PC-9 (cell line): ENCODE results near the gene SCRN1. TPM values are rescaled to one million over a fixed set of nuclear protein-coding genes. Genes with fewer than 3 reads are reported as not detected.

Experiments
- BruUV-seq: library from RNA; stranded (reverse); fragments of 400-500 nt; replicated peaks from 2 replicates; lab custom pipeline; 2021; lab: Mats Ljungman, UMichigan
- CTCF ChIA-PET: fragments of 300-600 bp; sonication (Branson Sonifier 250); formaldehyde crosslinking; loops from one replicate; lab custom pipeline; 2022; ENCODE audit warnings: antibody characterized with exemption; lab: Charles Lee
- POLR2A ChIA-PET: fragments of 300-600 bp; sonication (Branson Sonifier 250); formaldehyde crosslinking; loops from one replicate; lab custom pipeline; 2022; ENCODE audit warnings: antibody characterized with exemption; ENCODE audit not compliant: unreplicated experiment; lab: Charles Lee
- DNase-seq, 2 experiments: peaks; one replicate each; pipeline versions ENCODE4 v3.0.0 to v3.0.0-alpha.2; 2015 to 2022; ENCODE audit warnings: mixed read lengths in 1 of 2
- H2AFZ ChIP-seq: fragments of 200-600 bp; sonication (generic); 2 replicates; pipeline ENCODE4 v1.8.1; 2017; ENCODE audit warnings: antibody characterized with exemption
- H3F3A ChIP-seq: fragments of 200-600 bp; sonication (generic); 2 replicates; pipeline ENCODE4 v1.8.1; 2017; ENCODE audit warnings: antibody characterized with exemption, mild to moderate bottlenecking, low read depth; ENCODE audit not compliant: insufficient read depth
- H3K27ac ChIP-seq: fragments of 200-600 bp; sonication (generic); 2 replicates; pipeline ENCODE4 v1.6.1; 2016; ENCODE audit warnings: mixed run types
- H3K27me3 ChIP-seq: fragments of 200-600 bp; sonication (generic); 2 replicates; pipeline ENCODE4 v1.6.1; 2016; ENCODE audit warnings: low read depth, mixed run types; ENCODE audit not compliant: insufficient read depth
- H3K36me3 ChIP-seq: fragments of 200-600 bp; sonication (generic); 2 replicates; pipeline ENCODE4 v1.6.1; 2016; ENCODE audit warnings: low read depth, mixed run types
- H3K4me1 ChIP-seq: fragments of 200-600 bp; sonication (generic); replicated peaks from 2 replicates; pipeline ENCODE4 v1.6.1; 2016; ENCODE audit warnings: mixed run types; ENCODE audit not compliant: insufficient read depth
- H3K4me2 ChIP-seq: fragments of 200-600 bp; sonication (generic); 2 replicates; pipeline ENCODE4 v1.6.1; 2017; ENCODE audit warnings: mixed run types
- H3K4me3 ChIP-seq: fragments of 200-600 bp; sonication (generic); 2 replicates; pipeline ENCODE4 v1.6.1; 2016; ENCODE audit warnings: mixed run types
- H3K79me2 ChIP-seq: fragments of 200-600 bp; sonication (generic); 2 replicates; pipeline ENCODE4 v1.6.1; 2017; ENCODE audit warnings: low read depth, mixed run types
- H3K9me2 ChIP-seq: fragments of 200-600 bp; sonication (generic); 2 replicates; pipeline ENCODE4 v1.8.1; 2017; ENCODE audit warnings: mild to moderate bottlenecking; ENCODE audit not compliant: insufficient read depth
- H3K9me3 ChIP-seq: fragments of 200-600 bp; sonication (generic); 2 replicates; pipeline ENCODE4 v1.8.1; 2016; ENCODE audit warnings: low read depth; ENCODE audit not compliant: insufficient read depth
- H4K20me1 ChIP-seq: fragments of 200-600 bp; sonication (generic); 2 replicates; pipeline ENCODE4 v1.8.1; 2017; ENCODE audit not compliant: insufficient read depth
- EZH2 ChIP-seq: fragments of 200-600 bp; sonication (generic); IDR thresholded peaks from 2 replicates; pipeline ENCODE4 v1.8.0; 2017; ENCODE audit warnings: antibody characterized with exemption, low read depth
- intact Hi-C: fragments of 100-400 bp; cut with micrococcal nuclease; formaldehyde crosslinking; loops from one replicate; pipeline ENCODE4 v1.10.0; 2022; ENCODE audit not compliant: unreplicated experiment
- total RNA-seq: library from RNA; stranded (reverse); gene quantifications from 2 replicates; pipeline ENCODE4 v1.2.3, GENCODE V29; 2021
- TF ChIP-seq, protein P1 (sequence below): fragments of 200-600 bp; sonication (generic); conservative IDR thresholded peaks from 2 replicates; pipeline ENCODE4 v1.6.1; 2017; ENCODE audit warnings: mixed run types, antibody characterized with exemption, mild to moderate bottlenecking, moderate library complexity

SCRN1 gene
- total RNA-seq, 1 experiment from 2014 or later: 94.4 TPM

DNA sequence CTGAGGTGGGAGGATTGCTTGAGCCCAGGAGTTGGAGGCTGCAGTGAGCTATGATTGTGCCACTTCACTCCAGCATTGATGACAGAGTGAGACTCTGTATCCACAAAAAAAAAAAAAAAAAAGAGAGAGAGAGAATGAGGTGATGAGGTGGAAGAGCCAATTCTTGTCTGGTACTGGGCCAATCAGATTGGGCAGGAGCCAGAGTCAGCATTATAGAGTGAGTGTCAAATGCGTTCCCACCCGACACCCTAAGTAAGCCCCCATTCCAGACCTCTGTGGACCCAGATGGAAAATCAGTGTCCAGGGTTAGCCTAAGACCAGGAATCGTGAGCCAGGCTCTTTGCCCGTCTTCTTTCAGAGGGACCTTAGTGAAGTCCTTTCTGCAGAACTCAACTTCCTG is 99.3 kb downstream of the SCRN1 start:
- H3F3A ChIP-seq: no peaks in the 10 kb centered on the region
- TF ChIP-seq EZH2: no peak
- TF ChIP-seq, protein P1, sequence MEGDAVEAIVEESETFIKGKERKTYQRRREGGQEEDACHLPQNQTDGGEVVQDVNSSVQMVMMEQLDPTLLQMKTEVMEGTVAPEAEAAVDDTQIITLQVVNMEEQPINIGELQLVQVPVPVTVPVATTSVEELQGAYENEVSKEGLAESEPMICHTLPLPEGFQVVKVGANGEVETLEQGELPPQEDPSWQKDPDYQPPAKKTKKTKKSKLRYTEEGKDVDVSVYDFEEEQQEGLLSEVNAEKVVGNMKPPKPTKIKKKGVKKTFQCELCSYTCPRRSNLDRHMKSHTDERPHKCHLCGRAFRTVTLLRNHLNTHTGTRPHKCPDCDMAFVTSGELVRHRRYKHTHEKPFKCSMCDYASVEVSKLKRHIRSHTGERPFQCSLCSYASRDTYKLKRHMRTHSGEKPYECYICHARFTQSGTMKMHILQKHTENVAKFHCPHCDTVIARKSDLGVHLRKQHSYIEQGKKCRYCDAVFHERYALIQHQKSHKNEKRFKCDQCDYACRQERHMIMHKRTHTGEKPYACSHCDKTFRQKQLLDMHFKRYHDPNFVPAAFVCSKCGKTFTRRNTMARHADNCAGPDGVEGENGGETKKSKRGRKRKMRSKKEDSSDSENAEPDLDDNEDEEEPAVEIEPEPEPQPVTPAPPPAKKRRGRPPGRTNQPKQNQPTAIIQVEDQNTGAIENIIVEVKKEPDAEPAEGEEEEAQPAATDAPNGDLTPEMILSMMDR: no peak
- no peaks in the 10 kb centered on the region for H3K4me1 ChIP-seq
- CTCF ChIA-PET: interaction anchor here (0.6 kb wide), 1 partner anchor 256 kb away, joined by 3 read pairs; no protein-coding TSS in a partner anchor
- no peak overlapping the region for H2AFZ ChIP-seq
- BruUV-seq: no TSS peak
- H3K79me2 ChIP-seq: no peaks in the 10 kb centered on the region
- no peaks in the 10 kb centered on the region for H3K9me2 ChIP-seq
- intact Hi-C loops: no loop called here
- POLR2A ChIA-PET: no interaction called here
- DNase-seq: no peak
- H3K36me3 ChIP-seq: no peaks in the 10 kb centered on the region
- no peaks in the 10 kb centered on the region for H3K27me3 ChIP-seq
- no peaks in the 10 kb centered on the region for H4K20me1 ChIP-seq
- no peak overlapping the region for H3K27ac ChIP-seq
- H3K4me3 ChIP-seq: no peak overlapping the region
- H3K9me3 ChIP-seq: no peaks in the 10 kb centered on the region
- H3K4me2 ChIP-seq: no peak overlapping the region

DNA sequence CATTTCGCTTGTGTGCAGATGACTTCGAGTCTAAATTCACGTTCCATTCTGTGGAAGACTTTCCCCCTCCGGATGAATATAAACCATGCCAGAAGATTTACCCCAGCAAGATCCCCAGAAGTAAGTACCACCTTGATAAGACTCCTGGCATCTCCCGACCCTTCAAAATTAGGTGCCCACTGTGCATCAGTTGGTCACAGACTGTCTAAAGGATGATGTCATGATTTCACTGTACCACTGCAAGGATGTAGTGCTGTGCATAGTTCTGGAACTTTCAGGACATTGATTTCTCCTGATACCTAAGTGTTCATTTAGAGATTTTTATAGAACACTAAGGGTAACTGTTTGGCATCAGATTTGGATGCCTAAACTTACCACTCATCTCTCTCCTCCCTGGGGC is 100.3 kb downstream of the SCRN1 start:
- Histone ChIP-seq H3K27ac (no peak overlapping the region), H3K36me3 (no peaks in the 10 kb centered on the region), H3K4me3 (no peak overlapping the region), H3K27me3 (no peaks in the 10 kb centered on the region), H3K79me2 (no peaks in the 10 kb centered on the region), H3K9me2 (no peaks in the 10 kb centered on the region), H3K4me2 (no peak overlapping the region), H3K9me3 (no peaks in the 10 kb centered on the region), H3F3A (no peaks in the 10 kb centered on the region), H2AFZ (no peak overlapping the region), H3K4me1 (no peaks in the 10 kb centered on the region), H4K20me1 (no peaks in the 10 kb centered on the region)
- intact Hi-C loops: no loop called here
- ChIA-PET CTCF (no interaction called here), POLR2A (no interaction called here)
- no peak for DNase-seq
- no TSS peak for BruUV-seq
- TF ChIP-seq, protein P1: no peak
- TF ChIP-seq EZH2: no peak

DNA sequence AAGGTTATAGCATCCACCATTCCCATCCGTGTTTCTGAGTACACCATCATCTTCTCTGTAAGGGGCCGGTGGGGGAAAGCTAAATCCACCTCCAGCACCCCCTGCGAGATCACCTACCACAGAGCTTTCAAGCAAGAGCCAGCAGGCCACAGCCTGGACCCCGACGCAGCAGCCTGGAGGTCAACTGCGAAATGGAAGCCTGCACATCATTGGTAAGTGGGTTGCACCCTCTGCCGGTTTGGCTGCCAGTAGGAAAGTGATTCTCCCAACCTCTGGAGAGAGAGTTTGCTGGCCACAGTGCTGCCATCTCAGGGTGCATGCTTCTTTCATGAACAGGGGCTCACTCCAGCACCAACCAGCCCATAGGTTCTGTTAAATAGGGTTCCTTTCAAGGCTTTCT is 101.6 kb downstream of the SCRN1 start:
- Histone ChIP-seq H3K4me3 (no peak overlapping the region), H4K20me1 (no peaks in the 10 kb centered on the region), H3K27me3 (no peaks in the 10 kb centered on the region), H3K79me2 (no peaks in the 10 kb centered on the region), H3K9me3 (no peaks in the 10 kb centered on the region), H3K4me1 (no peaks in the 10 kb centered on the region), H3K36me3 (no peaks in the 10 kb centered on the region), H3K27ac (no peak overlapping the region), H2AFZ (no peak overlapping the region), H3K4me2 (no peak overlapping the region), H3K9me2 (no peaks in the 10 kb centered on the region), H3F3A (no peaks in the 10 kb centered on the region)
- ChIA-PET CTCF (no interaction called here), POLR2A (no interaction called here)
- no TSS peak for BruUV-seq
- no peak for DNase-seq
- TF ChIP-seq EZH2: no peak
- TF ChIP-seq, protein P1: no peak
- intact Hi-C loops: no loop called here
